Astrocyte of the cerebellum (primary cell): ENCODE measurements around the gene SURF1.

Source experiments
- DNase-seq: peaks from one replicate; pipeline ENCODE4 v3.0.0-alpha.2; 2011; ENCODE audit warnings: low read depth
- H3K4me3 ChIP-seq: 2 replicates; pipeline ENCODE4 v1.5.1; 2011; ENCODE audit warnings: mild to moderate bottlenecking, low read depth, low read length, moderate library complexity
- CTCF ChIP-seq: IDR thresholded peaks from 2 replicates; pipeline ENCODE4 v1.5.1; 2012; ENCODE audit warnings: low read length, low read depth, moderate library complexity, mild to moderate bottlenecking; ENCODE audit errors: missing control alignments
- in situ Hi-C: cut with HindIII; loops from 2 replicates; pipeline ENCODE4 v1.10.0; 2017; ENCODE audit warnings: low sequenced_read_pairs

The SURF1 gene

GRCh38 chr9:133384736-133385321 is 28.5 kb upstream of the SURF1 start:
- no peak overlapping the region for H3K4me3 ChIP-seq
- DNase-seq = no peak
- in situ Hi-C loops = no loop called here
- TF ChIP-seq CTCF = no peak

GRCh38 chr9:133383438-133383837 is 27.2 kb upstream of the SURF1 start:
- H3K4me3 ChIP-seq = no peak overlapping the region
- in situ Hi-C loops = no loop called here
- DNase-seq = no peak
- TF ChIP-seq CTCF = no peak

GRCh38 chr9:133382507-133383141 is 26.3 kb upstream of the SURF1 start:
- no peak for DNase-seq
- TF ChIP-seq CTCF = no peak
- in situ Hi-C loops = no loop called here
- no peak overlapping the region for H3K4me3 ChIP-seq

GRCh38 chr9:133380734-133381133 is 24.4 kb upstream of the SURF1 start:
- TF ChIP-seq CTCF = no peak
- no peak for DNase-seq
- H3K4me3 ChIP-seq = no peak overlapping the region
- in situ Hi-C loops = no loop called here

GRCh38 chr9:133379153-133380086 is 23.1 kb upstream of the SURF1 start:
- no peak for TF ChIP-seq CTCF
- DNase-seq = no peak
- H3K4me3 ChIP-seq = no peak overlapping the region
- in situ Hi-C loops = loop anchor here (5.0 kb wide), 1 partner anchor 88 kb away; no protein-coding TSS in a partner anchor

- in situ Hi-C loops = loop anchor here (5.0 kb wide), 1 partner anchor 89 kb away; no protein-coding TSS in a partner anchor
- TF ChIP-seq CTCF = no peak
These were observed 22.2 kb upstream of the SURF1 start for GRCh38 chr9:133378408-133378962.

More at GRCh38 chr9:133378408-133378962, 22.2 kb upstream of the SURF1 start:
- DNase-seq = no peak
- no peak overlapping the region for H3K4me3 ChIP-seq
